ENCODE measurements around the gene RACGAP1.

Gene RACGAP1

DNA sequence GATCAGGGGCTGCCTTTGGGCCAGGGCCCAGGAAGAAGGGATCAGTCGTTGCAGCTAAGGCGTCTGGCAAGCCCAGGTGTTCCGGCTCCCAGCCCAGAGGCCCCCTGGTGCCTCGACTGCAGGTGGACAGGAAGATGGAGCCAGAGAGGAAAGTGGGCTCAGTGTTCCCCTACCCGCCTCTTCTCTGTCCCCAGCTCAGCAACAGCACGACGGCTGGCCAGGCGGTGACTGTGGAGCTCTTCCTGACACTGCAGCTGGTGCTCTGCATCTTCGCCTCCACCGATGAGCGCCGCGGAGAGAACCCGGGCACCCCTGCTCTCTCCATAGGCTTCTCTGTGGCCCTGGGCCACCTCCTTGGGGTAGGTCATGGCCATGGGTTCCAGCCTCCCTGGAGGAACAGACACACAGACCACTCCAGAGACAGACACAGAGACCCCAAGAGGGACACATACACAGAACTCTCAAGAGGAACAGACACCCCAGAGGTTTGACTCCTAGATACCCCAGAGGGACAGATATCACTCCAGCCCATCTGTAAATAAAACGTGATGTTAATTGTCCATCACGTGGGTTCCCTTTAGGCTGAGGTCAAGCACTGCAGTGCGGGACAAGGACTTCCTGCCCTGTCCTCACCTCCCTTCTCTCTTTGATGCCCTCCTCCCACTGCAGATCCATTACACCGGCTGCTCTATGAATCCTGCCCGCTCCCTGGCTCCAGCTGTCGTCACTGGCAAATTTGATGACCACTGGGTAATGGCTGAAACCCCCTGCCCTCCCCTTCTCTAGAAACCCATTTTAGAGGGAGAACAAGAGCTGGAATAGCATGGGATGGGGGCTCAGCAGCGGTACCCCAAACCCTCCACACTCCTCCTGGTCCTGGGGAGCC, 71.1 kb downstream of the RACGAP1 start:
- no peak for DNase-seq

DNA sequence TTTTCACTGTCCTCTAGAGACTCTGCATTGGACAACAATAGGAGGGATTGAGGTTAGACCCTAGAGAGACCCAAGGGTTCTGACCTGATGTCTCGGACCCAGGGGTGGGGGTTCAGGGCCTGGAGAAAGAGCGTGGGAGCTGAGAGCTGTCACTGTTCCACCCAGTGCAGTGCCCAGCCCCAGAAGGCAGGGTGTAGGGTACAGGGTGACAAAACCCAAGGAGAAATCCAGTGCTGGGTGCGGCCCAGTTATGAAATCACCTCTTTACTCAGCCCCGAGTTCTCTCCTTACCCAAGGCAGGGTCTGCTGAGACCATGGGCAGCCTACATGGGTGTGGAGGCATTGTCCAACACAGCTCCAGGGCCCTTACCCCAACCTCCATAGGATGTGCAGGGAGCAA, 72.1 kb downstream of the RACGAP1 start:
- DNase-seq, result no peak

DNA sequence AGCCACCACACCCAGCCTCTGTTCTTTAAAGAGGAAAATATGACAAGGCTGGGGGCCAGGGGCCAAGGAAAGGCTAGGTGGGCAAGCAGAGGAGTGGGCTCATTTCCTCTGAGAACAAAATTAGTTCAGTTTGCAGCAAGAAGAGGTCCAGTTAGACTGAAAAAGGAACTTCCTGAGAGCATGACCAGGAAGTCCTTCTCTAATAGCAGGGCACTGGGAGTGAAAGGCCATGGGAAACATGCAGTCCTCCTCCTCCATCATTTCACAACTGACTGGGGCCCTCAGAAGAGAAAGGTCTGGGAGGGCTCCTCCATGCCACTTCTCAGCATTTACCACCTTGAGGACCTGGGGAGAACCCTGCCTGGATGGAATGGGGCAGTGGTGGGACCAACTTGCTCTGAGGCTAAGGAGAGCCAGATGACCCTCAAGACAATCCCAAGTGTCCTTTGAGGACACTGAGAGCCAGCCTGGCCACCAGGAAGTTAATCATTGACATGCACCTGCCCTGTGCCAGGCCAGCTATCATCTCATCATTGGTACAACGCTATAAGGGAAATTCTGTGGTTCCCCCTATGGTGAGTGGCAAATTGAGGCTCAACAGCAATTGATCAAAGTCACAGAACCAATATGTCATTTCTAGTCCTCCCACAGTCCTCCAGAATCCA, 72.8 kb downstream of the RACGAP1 start:
- DNase-seq, result no peak

DNA sequence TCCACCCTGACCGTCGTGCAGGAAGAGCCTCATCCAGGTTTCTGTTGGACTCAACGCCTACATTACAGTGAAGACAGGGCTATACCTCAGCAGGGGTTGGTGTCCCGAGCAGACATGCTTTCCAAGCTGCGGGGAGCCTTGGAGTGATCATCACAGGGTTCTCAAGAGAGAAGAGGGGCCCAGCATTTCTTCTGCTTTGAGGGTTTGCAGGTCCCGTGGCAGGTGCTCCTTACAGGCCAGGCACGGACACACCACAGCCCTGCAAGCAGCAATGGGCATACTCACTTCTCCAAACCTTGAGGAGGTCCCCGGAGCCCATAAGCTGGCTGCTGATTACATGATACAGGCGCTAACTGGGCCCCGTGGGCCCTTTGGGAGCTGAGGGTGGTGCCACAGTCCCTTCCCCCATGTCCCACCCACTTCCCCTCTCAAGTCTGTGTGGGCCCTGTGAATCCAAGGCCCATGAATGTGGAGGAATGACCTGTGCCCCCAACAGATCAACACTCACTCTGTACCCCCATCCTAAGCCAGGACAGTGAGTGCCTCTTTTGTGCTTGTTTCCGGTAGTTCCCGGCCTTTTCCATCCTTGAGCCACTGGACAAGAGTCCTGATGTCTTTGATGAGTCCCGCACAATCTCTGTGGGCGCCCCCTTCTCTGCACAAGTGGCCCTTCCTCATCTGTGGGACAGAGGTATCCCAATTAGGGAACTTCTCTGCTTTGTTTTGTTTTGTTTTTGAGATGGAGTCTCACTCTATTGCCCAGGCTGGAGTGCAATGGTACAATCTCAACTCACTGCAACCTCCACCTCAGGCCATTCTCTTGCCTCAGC, 73.7 kb downstream of the RACGAP1 start:
- no peak for DNase-seq

- no peak for DNase-seq
These were observed 74.7 kb downstream of the RACGAP1 start, which contains the start of gene AQP2 for GRCh38 chr12:49950273-49951251. Gene AQP2, plus strand, starts transcription at chr12:49950737. Its CDS starts 94 bp downstream, at chr12:49950831.

GRCh38 chr12:49949866-49950265, 75.4 kb downstream of the RACGAP1 start:
- no peak for DNase-seq

GRCh38 chr12:49948866-49949845, 76.1 kb downstream of the RACGAP1 start:
- DNase-seq, result no peak

- no peak for DNase-seq
These were observed 77.6 kb downstream of the RACGAP1 start for GRCh38 chr12:49947593-49948226.

- DNase-seq, result no peak
These were observed 78.8 kb downstream of the RACGAP1 start for GRCh38 chr12:49946497-49946896.

DNA sequence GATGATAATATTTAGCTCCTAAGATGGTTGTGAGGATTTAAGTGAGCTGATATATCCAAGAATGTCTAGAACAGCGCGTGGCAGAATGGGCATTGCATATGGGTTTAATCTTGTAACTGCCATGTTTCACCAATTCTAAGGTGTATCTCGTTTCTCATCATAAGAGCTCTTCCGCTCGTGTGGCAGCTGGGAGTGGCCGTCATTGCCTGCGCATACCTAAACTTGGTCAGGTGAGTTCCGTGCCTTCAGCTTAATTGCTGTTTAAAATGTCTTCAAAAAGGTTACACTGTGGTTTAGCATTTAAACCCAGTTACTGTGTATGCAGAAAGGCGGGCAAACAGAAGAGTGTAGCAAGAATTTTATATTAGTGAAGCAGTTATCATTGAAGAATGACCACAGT, 79.2 kb downstream of the RACGAP1 start:
- DNase-seq, result no peak

GRCh38 chr12:49945394-49946080, 79.8 kb downstream of the RACGAP1 start:
- DNase-seq, result peak; percentile 22 to 53

GRCh38 chr12:49944718-49945117, 80.6 kb downstream of the RACGAP1 start:
- DNase-seq, result no peak

- DNase-seq, result no peak
These were observed 81.2 kb downstream of the RACGAP1 start for GRCh38 chr12:49944046-49944445.

GRCh38 chr12:49943625-49943960, 81.7 kb downstream of the RACGAP1 start:
- DNase-seq, result no peak

DNA sequence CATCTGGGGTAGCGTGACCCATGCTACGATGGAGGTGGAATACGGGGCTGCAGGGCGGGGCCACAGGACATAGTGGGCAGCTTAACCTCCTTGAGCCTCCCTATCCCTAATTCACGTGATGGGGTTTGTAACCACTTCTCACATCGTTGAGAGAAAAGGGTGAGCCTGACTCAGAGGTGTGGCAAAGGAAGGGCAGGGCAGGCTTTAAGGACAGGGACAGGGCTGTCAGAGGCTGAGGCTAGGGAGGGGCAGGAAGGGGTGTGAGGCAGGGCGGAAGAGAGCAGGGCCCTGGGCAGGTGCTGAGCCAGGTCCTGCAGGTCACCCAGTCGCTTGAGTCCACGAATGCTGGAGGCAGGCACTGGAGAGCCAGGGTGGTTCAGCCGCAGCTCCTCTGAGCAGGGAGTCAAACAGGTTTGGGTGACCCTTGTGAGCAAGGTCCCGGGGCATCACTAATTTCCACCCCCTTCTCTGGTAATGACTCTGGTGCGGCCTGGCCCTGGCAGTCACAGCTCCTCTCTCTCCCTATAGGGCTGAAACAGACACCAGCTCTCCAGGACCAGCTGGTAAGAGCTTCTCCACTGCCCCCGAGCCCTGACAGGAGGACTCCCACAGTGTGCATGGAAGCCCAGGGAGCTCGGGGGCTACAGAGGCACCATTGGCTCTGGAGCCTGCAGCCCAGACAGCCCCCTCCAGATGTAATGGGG, 82.2 kb downstream of the RACGAP1 start:
- no peak for DNase-seq

DNA sequence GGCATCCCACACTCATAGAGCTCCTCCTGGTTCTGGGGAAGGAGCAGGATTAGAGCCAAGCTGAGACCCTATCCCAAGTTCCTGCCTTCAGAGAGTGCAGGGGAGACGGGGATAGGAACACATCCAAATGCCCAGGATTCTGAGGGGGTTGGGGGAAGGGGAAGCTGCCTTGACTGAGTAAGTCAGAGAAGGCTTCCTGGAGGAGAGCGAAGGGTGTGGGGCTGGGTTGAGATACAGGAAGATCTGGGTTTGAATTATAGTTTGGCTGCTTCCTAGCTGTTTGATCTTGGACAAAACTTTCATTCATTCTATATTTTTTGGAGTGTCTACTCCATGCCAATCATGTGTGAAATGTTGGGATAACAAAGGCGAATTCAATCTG, 82.8 kb downstream of the RACGAP1 start:
- no peak for DNase-seq

GRCh38 chr12:49941556-49942511, 83.5 kb downstream of the RACGAP1 start:
- peak in 1 of 2 experiments; percentile 61 for DNase-seq

DNA sequence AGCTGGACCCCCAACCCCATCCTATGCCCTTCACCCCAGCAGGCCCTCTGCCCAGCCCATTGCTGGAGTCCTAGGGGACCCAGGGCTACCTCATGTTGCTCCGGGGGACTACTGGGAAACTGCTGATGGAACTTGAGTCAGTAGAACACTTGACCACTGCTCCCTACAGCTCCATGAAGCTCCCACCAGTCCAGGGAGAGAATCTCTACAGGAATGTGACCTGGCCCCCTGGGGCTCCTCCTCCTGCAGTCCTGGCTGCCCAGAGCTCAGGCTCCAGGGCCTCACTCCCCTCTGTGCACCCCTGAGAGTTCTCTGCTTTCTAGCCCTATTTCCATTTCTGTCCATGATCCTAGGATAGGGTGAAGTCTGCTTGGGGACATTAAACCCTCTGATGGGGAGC, 85.6 kb downstream of the RACGAP1 start:
- DNase-seq, result no peak
